ENCODE measurements around the gene PAM. TPM values are rescaled to one million over a fixed set of nuclear protein-coding genes. Genes with fewer than 3 reads are reported as not detected.

PAM gene
- total and polyA plus RNA-seq, 2 donors (not counting 3 experiments of a cell fraction or from before 2014, with no cell fraction given) = 118 to 176 TPM

DNA sequence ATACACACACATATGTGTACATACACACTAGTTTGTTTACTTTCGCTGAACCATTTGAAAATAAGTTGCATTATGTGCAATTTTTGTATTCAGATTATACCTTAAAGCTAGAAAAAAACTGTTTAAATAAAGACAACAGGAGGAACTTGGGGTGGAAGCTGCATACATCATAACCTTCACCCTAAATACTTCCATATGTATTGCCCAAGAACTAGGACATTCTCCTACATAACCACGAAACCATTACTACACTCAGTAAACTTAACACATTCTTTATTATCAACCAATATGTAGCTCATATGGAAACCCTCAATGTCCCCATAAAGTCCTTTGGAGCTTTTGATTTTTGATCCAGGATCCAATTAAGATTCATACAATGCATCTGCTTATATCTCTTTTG, 281.5 kb downstream of the PAM start:
- Histone ChIP-seq H3K27ac (ENCODE audit: insufficient read depth, low read depth, low read length) (no peak overlapping the region), H3K27me3 (ENCODE audit: control insufficient read depth in 2 of 2, insufficient read depth in 2 of 2, low read length in 2 of 2) (no peaks in the 10 kb centered on the region), H3K4me2 (ENCODE audit: insufficient read depth, low read length) (no peak overlapping the region), H3K9me3 (replicated peaks; ENCODE audit: control insufficient read depth, insufficient read depth, low read length) (no peaks in the 10 kb centered on the region), H3K36me3 (ENCODE audit: control insufficient read depth in 2 of 2, extremely low read depth in 1 of 2, insufficient read depth in 2 of 2, low read length in 2 of 2) (peaks cover 0 to 2% of the 10 kb centered on the region in 2 experiments), H4K20me1 (replicated peaks; ENCODE audit: control insufficient read depth, extremely low read depth, insufficient read depth, low read length) (no peaks in the 10 kb centered on the region), H3K9ac (replicated peaks; ENCODE audit: extremely low read depth, insufficient read depth, low read length) (no peak overlapping the region), H2AFZ (ENCODE audit: low read depth, low read length) (no peak overlapping the region), H3K4me1 (ENCODE audit: control insufficient read depth, extremely low read depth, insufficient read depth, low read length) (no peaks in the 10 kb centered on the region), H3K4me3 (replicated peaks in 1 of 3; ENCODE audit: insufficient read depth in 1 of 3, low read depth in 1 of 3, low read length in 3 of 3) (no peak overlapping the region), H3K9me1 (replicated peaks; ENCODE audit: control insufficient read depth, extremely low read depth, insufficient read depth, low read length) (no peaks in the 10 kb centered on the region), H3K79me2 (ENCODE audit: control insufficient read depth, insufficient read depth, low read length) (no peaks in the 10 kb centered on the region)
- FAIRE-seq (no peak), DNase-seq (ENCODE audit: low read depth, low spot score) (no peak)
- POLR2A ChIA-PET = no interaction called here
- dilution Hi-C loops (cut with MboI; ENCODE audit: extremely low pct_ligation_motif_present, low sequenced_read_pairs) = no loop called here
- no peak for TF ChIP-seq JUN (IDR thresholded peaks at IDR 0.05; ENCODE audit: borderline replicate concordance, insufficient read depth, insufficient read length, low read depth)
- no peak for TF ChIP-seq EZH2 (IDR thresholded peaks at IDR 0.05; ENCODE audit: borderline replicate concordance, low read depth, low read length, severe bottlenecking)
- TF ChIP-seq GATA2 (IDR thresholded peaks at IDR 0.05; ENCODE audit: insufficient read depth, insufficient read length, low read depth, low read length) = no peak
- no peak for TF ChIP-seq CTCF (IDR thresholded peaks at IDR 0.05; ENCODE audit: extremely low read depth in 1 of 2, insufficient read depth in 1 of 2, low read depth in 1 of 2, low read length in 2 of 2)
- TF ChIP-seq, protein P1, sequence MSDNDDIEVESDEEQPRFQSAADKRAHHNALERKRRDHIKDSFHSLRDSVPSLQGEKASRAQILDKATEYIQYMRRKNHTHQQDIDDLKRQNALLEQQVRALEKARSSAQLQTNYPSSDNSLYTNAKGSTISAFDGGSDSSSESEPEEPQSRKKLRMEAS (IDR thresholded peaks at IDR 0.05; ENCODE audit: insufficient read depth, insufficient read length) = no peak
- no peak for TF ChIP-seq POLR2AphosphoS5 (IDR thresholded peaks at IDR 0.05; ENCODE audit: insufficient read depth, low read depth, low read length)
- TF ChIP-seq FOS (IDR thresholded peaks at IDR 0.05; ENCODE audit: borderline replicate concordance, insufficient read depth, low read length) = no peak
- no peak for TF ChIP-seq POLR2A (IDR thresholded peaks at IDR 0.05; ENCODE audit: low read depth, low read length)
- no peak for TF ChIP-seq MYC (IDR thresholded peaks at IDR 0.05; ENCODE audit: low read depth, low read length)
- CTCF ChIA-PET = interaction anchor here (1.0 to 1.6 kb wide), 3 partner anchors 9 to 355 kb away, joined by 3 to 13 read pairs (median 6); no protein-coding TSS in a partner anchor
- BruUV-seq (replicated peaks) = no TSS peak
- intact Hi-C loops (cut with micrococcal nuclease) = no loop called here
